Thyroid gland (tissue), 4 donors: ENCODE results near the gene RNU4-1.

Experiments used
- POLR2A ChIP-seq, 2 donors: fragments of 450-650 bp; IDR thresholded peaks; one replicate each; pipeline ENCODE4 v1.6.1; 2017; ENCODE audit warnings: antibody characterized with exemption in 2 of 2, mild to moderate bottlenecking in 2 of 2, moderate library complexity in 1 of 2
- TF ChIP-seq, protein P1 (sequence below), 6 experiments: fragments of 200-600 bp in 3 of 6; fragments of 450-650 bp in 3 of 6; sonication (generic) in 3 of 6; IDR thresholded peaks; one replicate each; pipeline ENCODE4 v1.5.1; 2016 to 2019; ENCODE audit warnings: antibody characterized with exemption in 6 of 6, mild to moderate bottlenecking in 2 of 6, inconsistent platforms in 1 of 6, moderate library complexity in 1 of 6

DNA sequence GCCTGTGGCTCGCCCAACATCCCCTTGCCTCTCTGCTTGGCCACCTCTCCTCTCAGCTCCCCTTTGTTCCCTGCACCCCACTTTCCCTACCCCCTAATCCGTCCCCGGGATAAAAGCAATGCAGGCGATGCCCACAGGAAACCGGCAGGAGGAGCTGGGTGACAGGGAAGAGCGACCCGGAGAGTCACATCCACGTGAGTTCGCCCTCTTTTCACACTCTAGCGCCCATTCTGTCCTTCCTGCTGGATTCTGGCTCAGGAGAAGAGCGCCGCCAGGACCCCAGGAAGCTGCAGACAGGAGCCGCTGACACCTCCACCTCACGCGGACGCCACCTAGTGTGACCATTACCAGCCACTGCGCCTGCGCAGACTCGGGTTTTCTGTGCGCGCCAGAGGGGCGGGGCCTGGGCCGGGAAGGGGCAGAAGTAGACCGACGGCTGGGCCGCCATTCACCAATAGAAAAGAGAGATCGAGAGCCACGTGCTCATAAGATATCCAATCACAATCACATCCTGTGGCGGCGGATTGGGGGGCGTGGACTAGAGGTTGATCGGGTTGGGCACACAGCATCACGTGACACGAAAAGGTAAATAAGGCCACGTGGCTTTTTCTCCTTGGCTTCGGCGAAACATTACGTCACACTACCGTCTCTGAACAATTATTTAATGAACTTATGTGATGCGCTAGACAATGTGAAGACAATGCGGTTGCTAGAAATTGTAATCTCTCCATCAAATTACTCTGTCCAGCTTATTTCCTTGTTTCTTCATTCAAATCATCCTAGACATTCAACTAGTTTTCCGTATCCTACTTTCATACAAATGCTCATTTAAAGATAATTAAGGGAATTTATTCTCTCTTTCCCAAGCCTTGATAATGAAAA lies 24.4 kb upstream of the RNU4-1 start:
- TF ChIP-seq, protein P1, sequence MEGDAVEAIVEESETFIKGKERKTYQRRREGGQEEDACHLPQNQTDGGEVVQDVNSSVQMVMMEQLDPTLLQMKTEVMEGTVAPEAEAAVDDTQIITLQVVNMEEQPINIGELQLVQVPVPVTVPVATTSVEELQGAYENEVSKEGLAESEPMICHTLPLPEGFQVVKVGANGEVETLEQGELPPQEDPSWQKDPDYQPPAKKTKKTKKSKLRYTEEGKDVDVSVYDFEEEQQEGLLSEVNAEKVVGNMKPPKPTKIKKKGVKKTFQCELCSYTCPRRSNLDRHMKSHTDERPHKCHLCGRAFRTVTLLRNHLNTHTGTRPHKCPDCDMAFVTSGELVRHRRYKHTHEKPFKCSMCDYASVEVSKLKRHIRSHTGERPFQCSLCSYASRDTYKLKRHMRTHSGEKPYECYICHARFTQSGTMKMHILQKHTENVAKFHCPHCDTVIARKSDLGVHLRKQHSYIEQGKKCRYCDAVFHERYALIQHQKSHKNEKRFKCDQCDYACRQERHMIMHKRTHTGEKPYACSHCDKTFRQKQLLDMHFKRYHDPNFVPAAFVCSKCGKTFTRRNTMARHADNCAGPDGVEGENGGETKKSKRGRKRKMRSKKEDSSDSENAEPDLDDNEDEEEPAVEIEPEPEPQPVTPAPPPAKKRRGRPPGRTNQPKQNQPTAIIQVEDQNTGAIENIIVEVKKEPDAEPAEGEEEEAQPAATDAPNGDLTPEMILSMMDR (IDR thresholded peaks at IDR 0.05), result peak in 4 of 6 experiments; percentile 58 to 71 (median 60)
- TF ChIP-seq POLR2A (IDR thresholded peaks at IDR 0.05), result peak in 1 of 2 donors; percentile 93
